Kidney (tissue), 14 donors: ENCODE results near the gene CEP57L1. TPM values are rescaled to one million over a fixed set of nuclear protein-coding genes. Genes with fewer than 3 reads are reported as not detected.
A peak's percentile ranks its signal among the peaks of the same experiment; 100 is the strongest.
"Not testable (repeated sequence)": the region's sequence is repeated elsewhere in the genome, so short reads cannot be mapped to it uniquely, and the experiment has no call there.

Source experiments
- DNase-seq, 5 donors: peaks; one replicate each; pipeline ENCODE4 v3.0.0-alpha.2; 2013 to 2020
- FAIRE-seq: peaks from 2 replicates; lab custom pipeline; 2012; peaks lifted over from hg19 to GRCh38; lab: Jason Lieb, UNC
- H3K27ac ChIP-seq, 2 donors: one replicate each; pipeline ENCODE4 v1.7.0; 2013; ENCODE audit warnings: low read depth in 2 of 2, low read length in 2 of 2, inconsistent platforms in 1 of 2
- H3K27me3 ChIP-seq: one replicate; pipeline ENCODE4 v1.7.1; 2013; ENCODE audit warnings: low read length, inconsistent platforms; ENCODE audit not compliant: control insufficient read depth, insufficient read depth
- H3K36me3 ChIP-seq, 3 donors: one replicate each; pipeline versions ENCODE4 v1.7.0 to v1.7.1; 2013; ENCODE audit warnings: low read length in 3 of 3, control low read depth in 1 of 3, inconsistent platforms in 1 of 3; ENCODE audit not compliant: insufficient read depth in 3 of 3, control insufficient read depth in 2 of 3
- H3K4me1 ChIP-seq, 3 donors: one replicate each; pipeline versions ENCODE4 v1.7.0 to v1.7.1; 2013; ENCODE audit warnings: low read length in 3 of 3, inconsistent platforms in 1 of 3, low read depth in 1 of 3; ENCODE audit not compliant: control insufficient read depth in 2 of 3, insufficient read depth in 2 of 3
- H3K4me3 ChIP-seq, 3 donors: one replicate each; pipeline versions ENCODE4 v1.7.0 to v1.8.1; 2013; ENCODE audit warnings: low read length in 3 of 3, control low read depth in 1 of 3, inconsistent platforms in 1 of 3
- H3K9ac ChIP-seq, 3 donors: one replicate each; pipeline versions ENCODE4 v1.7.0 to v1.7.1; 2013; ENCODE audit warnings: low read length in 3 of 3, control low read depth in 1 of 3, inconsistent platforms in 1 of 3
- H3K9me3 ChIP-seq, 3 donors: one replicate each; pipeline versions ENCODE4 v1.7.0 to v1.7.1; 2013; ENCODE audit warnings: low read length in 3 of 3, control low read depth in 1 of 3, inconsistent platforms in 1 of 3; ENCODE audit not compliant: control insufficient read depth in 2 of 3, insufficient read depth in 1 of 3
- intact Hi-C: fragments of 100-400 bp; cut with DNase I; formaldehyde crosslinking; loops from one replicate; pipeline ENCODE4 v1.11.1; 2022
- polyA plus RNA-seq: library from polyadenylated mRNA; stranded (reverse); fragments of 350-450 nt; fragmentation: Illumina TruSeq; extraction: RNeasy Lipid Tissue Mini Kit (QIAGEN cat#74804); gene quantifications from one replicate; pipeline ENCODE4 v1.2.3, GENCODE V29; 2014; ENCODE audit warnings: low read depth, low replicate concordance; ENCODE audit not compliant: insufficient read depth
- total RNA-seq: library from RNA; stranded (reverse); fragmentation: NEBNext Ultra II Directional; extraction: Animal tissue kit (Norgen Biotek cat#: 25700); gene quantifications from one replicate; pipeline ENCODE4 v1.2.1, GENCODE V29; 2021
- TF ChIP-seq, protein P1 (sequence below): IDR thresholded peaks from 3 replicates; pipeline ENCODE4 v1.5.1; 2012; ENCODE audit warnings: mild to moderate bottlenecking, moderate library complexity, borderline replicate concordance; ENCODE audit not compliant: insufficient read depth; ENCODE audit errors: extremely low read depth
- donor health status: control.
- donor health status: control.
- donor health status: control.
- donor health status: control.
- donor health status: control.
- donor health status: DM: yes; HTN: yes; CAD: no.
- donor health status: Normal renal cell carcinoma (clear cell type).

CEP57L1 gene
- total and polyA plus RNA-seq, 2 donors from 2014 or later, result 6.3 to 10.6 TPM

GRCh38 chr6:109121411-109121810, 26.1 kb downstream of the CEP57L1 start:
- peak; percentile 19 for FAIRE-seq
- intact Hi-C loops, result no loop called here
- Histone ChIP-seq H3K27ac (no peak overlapping the region), H3K36me3 (no peaks in the 10 kb centered on the region), H3K9me3 (no peaks in the 10 kb centered on the region), H3K27me3 (no peaks in the 10 kb centered on the region), H3K9ac (no peak overlapping the region), H3K4me3 (peak overlapping the region in 1 of 3 donors; percentile 20), H3K4me1 (peaks cover 0 to 28% (median 11%) of the 10 kb centered on the region in 3 donors)
- TF ChIP-seq, protein P1, sequence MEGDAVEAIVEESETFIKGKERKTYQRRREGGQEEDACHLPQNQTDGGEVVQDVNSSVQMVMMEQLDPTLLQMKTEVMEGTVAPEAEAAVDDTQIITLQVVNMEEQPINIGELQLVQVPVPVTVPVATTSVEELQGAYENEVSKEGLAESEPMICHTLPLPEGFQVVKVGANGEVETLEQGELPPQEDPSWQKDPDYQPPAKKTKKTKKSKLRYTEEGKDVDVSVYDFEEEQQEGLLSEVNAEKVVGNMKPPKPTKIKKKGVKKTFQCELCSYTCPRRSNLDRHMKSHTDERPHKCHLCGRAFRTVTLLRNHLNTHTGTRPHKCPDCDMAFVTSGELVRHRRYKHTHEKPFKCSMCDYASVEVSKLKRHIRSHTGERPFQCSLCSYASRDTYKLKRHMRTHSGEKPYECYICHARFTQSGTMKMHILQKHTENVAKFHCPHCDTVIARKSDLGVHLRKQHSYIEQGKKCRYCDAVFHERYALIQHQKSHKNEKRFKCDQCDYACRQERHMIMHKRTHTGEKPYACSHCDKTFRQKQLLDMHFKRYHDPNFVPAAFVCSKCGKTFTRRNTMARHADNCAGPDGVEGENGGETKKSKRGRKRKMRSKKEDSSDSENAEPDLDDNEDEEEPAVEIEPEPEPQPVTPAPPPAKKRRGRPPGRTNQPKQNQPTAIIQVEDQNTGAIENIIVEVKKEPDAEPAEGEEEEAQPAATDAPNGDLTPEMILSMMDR, result no peak
- peak in 1 of 5 donors; percentile 24 for DNase-seq

DNA sequence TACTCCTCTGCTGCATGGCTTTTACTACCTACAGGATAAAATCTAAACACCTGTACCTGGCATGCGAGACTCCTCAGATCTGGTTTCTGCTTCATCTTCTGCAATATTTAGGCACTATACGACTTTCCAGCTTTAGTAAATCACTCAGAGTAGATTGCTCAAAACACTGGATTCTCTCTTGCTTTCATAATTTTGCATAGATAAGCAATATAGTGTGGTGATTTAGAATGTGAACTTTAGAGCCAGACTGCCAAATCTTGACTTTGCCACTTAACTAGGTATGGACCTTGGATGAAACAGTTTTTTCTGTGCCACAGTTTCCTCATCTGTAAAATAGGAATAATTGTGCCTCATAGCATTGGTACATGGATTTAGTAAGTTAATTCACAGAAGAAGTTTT, 28.9 kb downstream of the CEP57L1 start:
- Histone ChIP-seq H3K9me3 (no peaks in the 10 kb centered on the region), H3K4me1 (peaks cover 0 to 16% (median 6%) of the 10 kb centered on the region in 3 donors), H3K4me3 (no peak overlapping the region), H3K9ac (no peak overlapping the region), H3K27me3 (no peaks in the 10 kb centered on the region), H3K27ac (no peak overlapping the region), H3K36me3 (no peaks in the 10 kb centered on the region)
- DNase-seq, result no peak
- FAIRE-seq, result no peak
- intact Hi-C loops, result no loop called here
- TF ChIP-seq, protein P1, result no peak

- Histone ChIP-seq H3K27ac (no peak overlapping the region), H3K9ac (no peak overlapping the region), H3K36me3 (no peaks in the 10 kb centered on the region), H3K27me3 (no peaks in the 10 kb centered on the region), H3K9me3 (no peaks in the 10 kb centered on the region), H3K4me3 (no peak overlapping the region), H3K4me1 (peaks cover 0 to 8% (median 3%) of the 10 kb centered on the region in 3 donors)
- peak; percentile 3 for FAIRE-seq
- TF ChIP-seq, protein P1, result no peak
- intact Hi-C loops, result no loop called here
- no peak for DNase-seq
Measured at GRCh38 chr6:109125504-109125903, 30.2 kb downstream of the CEP57L1 start.

- no peak overlapping the region for H3K9ac ChIP-seq
- TF ChIP-seq, protein P1, result no peak
- H3K9me3 ChIP-seq, result no peaks in the 10 kb centered on the region
- DNase-seq (no peak), FAIRE-seq (no peak)
- H3K27ac ChIP-seq, result no peak overlapping the region
- H3K4me3 ChIP-seq, result no peak overlapping the region
- intact Hi-C loops, result no loop called here
- H3K27me3 ChIP-seq, result no peaks in the 10 kb centered on the region
- H3K36me3 ChIP-seq, result no peaks in the 10 kb centered on the region
- no peaks in the 10 kb centered on the region for H3K4me1 ChIP-seq
Measured at GRCh38 chr6:109130065-109130464, 34.8 kb downstream of the CEP57L1 start.

DNA sequence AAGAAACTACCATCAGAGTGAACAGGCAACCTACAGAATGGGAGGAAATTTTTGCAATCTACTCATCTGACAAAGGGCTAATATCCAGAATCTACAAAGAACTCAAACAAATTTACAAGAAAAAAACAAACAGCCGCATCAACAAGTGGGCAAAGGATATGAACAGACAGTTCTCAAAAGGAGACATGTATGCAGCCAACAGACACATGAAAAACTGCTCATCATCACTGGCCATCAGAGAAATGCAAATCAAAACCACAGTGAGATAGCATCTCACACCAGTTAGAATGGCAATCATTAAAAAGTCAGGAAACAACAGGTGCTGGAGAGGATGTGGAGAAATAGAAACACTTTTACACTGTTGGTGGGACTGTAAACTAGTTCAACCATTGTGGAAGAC, 40.3 kb downstream of the CEP57L1 start:
- H3K36me3 ChIP-seq, DNase-seq, H3K4me3 ChIP-seq, H3K4me1 ChIP-seq, intact Hi-C loops, H3K27ac ChIP-seq, H3K9me3 ChIP-seq, FAIRE-seq, H3K27me3 ChIP-seq, H3K9ac ChIP-seq: not testable (repeated sequence)

DNA sequence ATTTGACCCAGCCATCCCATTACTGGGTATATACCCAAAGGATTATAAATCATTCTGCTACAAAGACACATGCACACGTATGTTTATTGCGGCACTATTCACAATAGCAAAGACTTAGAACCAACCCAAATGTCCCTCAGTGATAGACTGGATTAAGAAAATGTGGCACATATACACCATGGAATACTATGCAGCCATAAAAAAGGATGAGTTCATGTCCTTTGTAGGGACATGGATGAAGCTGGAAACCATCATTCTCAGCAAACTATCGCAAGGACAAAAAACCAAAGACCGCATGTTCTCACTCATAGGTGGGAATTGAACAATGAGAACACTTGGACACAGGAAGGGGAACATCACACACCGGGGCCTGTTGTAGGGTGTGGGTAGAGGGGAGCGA, 40.7 kb downstream of the CEP57L1 start:
- intact Hi-C loops, FAIRE-seq, H3K36me3 ChIP-seq: not testable (repeated sequence)

More for the DNA sequence above, 40.7 kb downstream of the CEP57L1 start:
- H3K4me1 ChIP-seq, H3K9me3 ChIP-seq, DNase-seq, H3K27me3 ChIP-seq, H3K27ac ChIP-seq, H3K9ac ChIP-seq, H3K4me3 ChIP-seq: not testable (repeated sequence)
